Pancreas (tissue), 10 donors: ENCODE measurements around the gene TLR1. TPM values are rescaled to one million over a fixed set of nuclear protein-coding genes. Genes with fewer than 3 reads are reported as not detected.
"Not testable (repeated sequence)": the region's sequence is repeated elsewhere in the genome, so short reads cannot be mapped to it uniquely, and the experiment has no call there.

ENCODE experiments used
- ATAC-seq, 4 donors: fragments of 200-7000 bp; cut with Tn5 transposase; one replicate each; pipeline versions ENCODE4 v1.8.0 to v1.9.1; 2020; ENCODE audit warnings: mild to moderate bottlenecking in 4 of 4, moderate library complexity in 4 of 4
- DNase-seq, 6 donors: peaks; one replicate each; pipeline ENCODE4 v3.0.0-alpha.2; 2020
- FAIRE-seq: peaks from 2 replicates; lab custom pipeline; 2012; peaks lifted over from hg19 to GRCh38; lab: Jason Lieb, UNC
- H3K27ac ChIP-seq, 4 donors: fragments of 200-600 bp; sonication (generic); 1 replicate in 3 of 4; 2 replicates in 1 of 4; pipeline versions ENCODE4 v1.5.0 to v1.8.0; 2020
- H3K27me3 ChIP-seq, 4 donors: fragments of 200-600 bp; one replicate each; pipeline ENCODE4 v1.8.0; 2021
- H3K36me3 ChIP-seq, 3 donors: fragments of 200-600 bp; sonication (generic) in 1 of 3; one replicate each; pipeline versions ENCODE4 v1.5.0 to v1.8.0; 2020 to 2021
- H3K4me1 ChIP-seq, 3 donors: fragments of 200-600 bp; one replicate each; pipeline ENCODE4 v1.8.0; 2021
- H3K4me3 ChIP-seq, 4 donors: fragments of 200-600 bp; sonication (generic) in 2 of 4; one replicate each; pipeline versions ENCODE4 v1.5.0 to v1.8.0; 2020 to 2021
- H3K9me3 ChIP-seq, 4 donors: fragments of 200-600 bp; one replicate each; pipeline ENCODE4 v1.8.0; 2021
- WGBS, 2 donors: extraction: QIAGEN DNeasy Blood & Tissue Kit; methylation state at CpG; one replicate each; pipeline ENCODE4 v1.1.7; 2013; 5-methylcytosine and 5-hydroxymethylcytosine counted together
- intact Hi-C, 3 donors: fragments of 100-400 bp; cut with DNase I; formaldehyde crosslinking; loops; one replicate each; pipeline versions ENCODE4 v1.11.1 to v1.14.2; 2022
- polyA plus RNA-seq, 2 donors: library from polyadenylated mRNA; stranded (reverse); fragments of 200-250 nt; gene quantifications; one replicate each; pipeline ENCODE4 v1.2.3, GENCODE V29; 2013
- total RNA-seq, 6 donors: library from RNA; stranded (reverse); fragmentation: NEBNext Ultra II Directional in 4 of 6; extraction: Animal tissue kit (Norgen Biotek cat#: 25700) in 4 of 6; gene quantifications; one replicate each; pipeline versions ENCODE4 v1.2.1 to v1.2.4, GENCODE V29; 2021 to 2023
- TF ChIP-seq, protein P1 (sequence below), 4 donors: fragments of 200-600 bp; sonication (generic) in 3 of 4; IDR thresholded peaks; one replicate each; pipeline versions ENCODE4 v1.5.0 to v1.8.0; 2021; ENCODE audit warnings: antibody characterized with exemption in 4 of 4
- donor health status: healthy with polysubstance abuse.
- donor health status: DM: no; HTN: no; CAD: no; lungs with moderate emphysema.
- donor health status: DM: no; HTN: no; CAD: no.
- donor health status: control.
- donor health status: control.
- donor health status: Bipolar disorder and iron deficiency.
- donor health status: DM: yes; HTN: yes; CAD: no.
- donor health status: DM: no; HTN: no; CAD: no.
- donor health status: DM: no; HTN: no; CAD: no.
- donor health status: DM: yes; HTN: yes; CAD: no.

TLR1 gene
- total and polyA plus RNA-seq, 8 donors = 1.3 to 25.3 (median 6.1) TPM

- no peak overlapping the region for H3K4me3 ChIP-seq
- FAIRE-seq (no peak), ATAC-seq (no peak), DNase-seq (no peak)
- no peaks in the 10 kb centered on the region for H3K4me1 ChIP-seq
- H3K27me3 ChIP-seq = no peaks in the 10 kb centered on the region
- no peaks in the 10 kb centered on the region for H3K9me3 ChIP-seq
- TF ChIP-seq, protein P1, sequence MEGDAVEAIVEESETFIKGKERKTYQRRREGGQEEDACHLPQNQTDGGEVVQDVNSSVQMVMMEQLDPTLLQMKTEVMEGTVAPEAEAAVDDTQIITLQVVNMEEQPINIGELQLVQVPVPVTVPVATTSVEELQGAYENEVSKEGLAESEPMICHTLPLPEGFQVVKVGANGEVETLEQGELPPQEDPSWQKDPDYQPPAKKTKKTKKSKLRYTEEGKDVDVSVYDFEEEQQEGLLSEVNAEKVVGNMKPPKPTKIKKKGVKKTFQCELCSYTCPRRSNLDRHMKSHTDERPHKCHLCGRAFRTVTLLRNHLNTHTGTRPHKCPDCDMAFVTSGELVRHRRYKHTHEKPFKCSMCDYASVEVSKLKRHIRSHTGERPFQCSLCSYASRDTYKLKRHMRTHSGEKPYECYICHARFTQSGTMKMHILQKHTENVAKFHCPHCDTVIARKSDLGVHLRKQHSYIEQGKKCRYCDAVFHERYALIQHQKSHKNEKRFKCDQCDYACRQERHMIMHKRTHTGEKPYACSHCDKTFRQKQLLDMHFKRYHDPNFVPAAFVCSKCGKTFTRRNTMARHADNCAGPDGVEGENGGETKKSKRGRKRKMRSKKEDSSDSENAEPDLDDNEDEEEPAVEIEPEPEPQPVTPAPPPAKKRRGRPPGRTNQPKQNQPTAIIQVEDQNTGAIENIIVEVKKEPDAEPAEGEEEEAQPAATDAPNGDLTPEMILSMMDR (IDR thresholded peaks at IDR 0.05) = no peak
- no peak overlapping the region for H3K27ac ChIP-seq
- intact Hi-C loops = no loop called here
- no peaks in the 10 kb centered on the region for H3K36me3 ChIP-seq
- 92 to 94% methylated on average over 2 of the region's 2 CpGs for WGBS, 2 donors
These were observed 29.3 kb downstream of the TLR1 start for GRCh38 chr4:38775326-38775725.

- TF ChIP-seq, protein P1 (IDR thresholded peaks at IDR 0.05) = no peak
- H3K27me3 ChIP-seq = no peaks in the 10 kb centered on the region
- FAIRE-seq = no peak
- no peaks in the 10 kb centered on the region for H3K9me3 ChIP-seq
- H3K4me3 ChIP-seq = no peak overlapping the region
- H3K36me3 ChIP-seq = no peaks in the 10 kb centered on the region
- intact Hi-C loops = no loop called here
- H3K27ac ChIP-seq = no peak overlapping the region
- DNase-seq = no peak
- no peak for ATAC-seq
- WGBS, 2 donors = 71 to 72% methylated on average over 8 of the region's 8 CpGs
- no peaks in the 10 kb centered on the region for H3K4me1 ChIP-seq
These were observed 30.2 kb downstream of the TLR1 start for GRCh38 chr4:38774181-38774955.

DNA sequence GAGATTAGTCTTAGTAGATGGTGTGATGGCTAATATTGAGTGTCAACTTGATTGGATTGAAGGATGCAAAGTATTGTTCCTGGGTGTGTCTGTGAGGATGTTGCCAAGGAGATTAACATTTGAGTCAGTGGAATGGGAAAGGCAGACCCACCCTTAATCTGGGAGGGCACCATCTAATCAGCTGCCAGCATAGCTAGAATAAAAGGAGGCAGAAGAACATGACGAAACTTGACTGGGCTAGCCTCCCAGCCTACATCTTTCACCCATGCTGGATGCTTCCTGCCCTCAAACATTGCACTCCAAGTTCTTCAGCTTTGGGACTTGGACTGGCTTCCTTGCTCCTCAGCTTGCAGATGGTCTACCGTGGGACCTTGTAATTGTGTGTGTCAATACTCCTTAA is 34.3 kb downstream of the TLR1 start:
- H3K9me3 ChIP-seq, DNase-seq, H3K27me3 ChIP-seq, intact Hi-C loops, H3K4me3 ChIP-seq, H3K4me1 ChIP-seq, H3K27ac ChIP-seq, ATAC-seq, FAIRE-seq, H3K36me3 ChIP-seq: not testable (repeated sequence)
- WGBS, 2 donors = 86 to 87% methylated on average over 2 of the region's 2 CpGs

DNA sequence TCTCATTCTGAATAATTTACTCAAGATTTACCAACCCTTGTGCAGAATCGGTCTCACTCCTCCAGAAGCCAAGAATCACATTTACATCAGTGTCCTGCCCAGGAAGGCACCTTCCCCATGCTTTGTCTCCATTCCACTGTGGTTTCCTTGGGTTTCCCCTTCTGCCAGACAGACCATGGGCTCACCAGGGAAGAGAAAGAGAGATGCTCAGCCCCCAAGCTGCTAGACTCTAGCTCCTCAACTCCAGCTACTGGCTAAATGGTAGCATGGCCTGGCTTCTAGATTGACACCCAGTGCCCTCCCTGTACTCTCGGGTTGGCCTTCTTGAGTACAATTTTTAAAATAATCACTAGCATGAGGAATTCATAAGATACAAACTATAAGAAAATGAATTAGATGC is 34.7 kb downstream of the TLR1 start:
- FAIRE-seq (no peak), DNase-seq (no peak), ATAC-seq (peak in 1 of 4 donors; percentile 29)
- Histone ChIP-seq H3K36me3 (no peaks in the 10 kb centered on the region), H3K27me3 (no peaks in the 10 kb centered on the region), H3K4me1 (no peaks in the 10 kb centered on the region), H3K4me3 (no peak overlapping the region), H3K9me3 (no peaks in the 10 kb centered on the region), H3K27ac (peak overlapping the region in 2 of 4 donors; percentile 37 to 59)
- WGBS, 2 donors = 77 to 86% methylated on average over 2 of the region's 2 CpGs
- TF ChIP-seq, protein P1 (IDR thresholded peaks at IDR 0.05) = no peak
- intact Hi-C loops = loop anchor here in 2 of 3 donors (10.0 kb wide), 2 partner anchors 75 to 95 kb away; partner anchors contain the start of gene FAM114A1 (in 1 of the 2)

- Histone ChIP-seq H3K27ac (peak overlapping the region in 2 of 4 donors; percentile 37 to 59), H3K4me3 (no peak overlapping the region), H3K36me3 (no peaks in the 10 kb centered on the region), H3K4me1 (no peaks in the 10 kb centered on the region), H3K9me3 (no peaks in the 10 kb centered on the region), H3K27me3 (no peaks in the 10 kb centered on the region)
- intact Hi-C loops = loop anchor here in 2 of 3 donors (10.0 kb wide), 2 partner anchors 75 to 95 kb away; partner anchors contain the start of gene FAM114A1 (in 1 of the 2)
- TF ChIP-seq, protein P1 (IDR thresholded peaks at IDR 0.05) = no peak
- DNase-seq (no peak), FAIRE-seq (no peak), ATAC-seq (no peak)
- WGBS, 2 donors = 48 to 56% methylated on average over 2 of the region's 2 CpGs
These were observed 35.1 kb downstream of the TLR1 start for GRCh38 chr4:38769441-38769840.
